Measurements from ENCODE around the gene CSRNP3.

The CSRNP3 gene

GRCh38 chr2:165452327-165452726 is 17.2 kb upstream of the CSRNP3 start:
- no peak overlapping the region for H3K9ac ChIP-seq (ENCODE audit: low read depth, low read length, poor library complexity, severe bottlenecking)
- no peak overlapping the region for H3K4me3 ChIP-seq (ENCODE audit: low read length, poor library complexity, severe bottlenecking)

GRCh38 chr2:165453561-165454094 is 15.9 kb upstream of the CSRNP3 start:
- Histone ChIP-seq H3K27me3 (ENCODE audit: insufficient read depth, low read length, poor library complexity, severe bottlenecking) (no peaks in the 10 kb centered on the region), H3K4me3 (ENCODE audit: low read length, poor library complexity, severe bottlenecking) (no peak overlapping the region), H3K9ac (ENCODE audit: low read depth, low read length, poor library complexity, severe bottlenecking) (no peak overlapping the region), H3K4me1 (ENCODE audit: insufficient read depth, low read length, poor library complexity, severe bottlenecking) (peaks cover 22% of the 10 kb centered on the region), H4K20me1 (ENCODE audit: insufficient read depth, low read length, poor library complexity, severe bottlenecking) (no peaks in the 10 kb centered on the region), H3K36me3 (ENCODE audit: insufficient read depth, low read length) (no peaks in the 10 kb centered on the region; the same call in 1 of the 2 replicates), H3K9me2 (replicated peaks; ENCODE audit: low read depth, low read length) (no peaks in the 10 kb centered on the region), H3F3A (ENCODE audit: low read depth) (no peaks in the 10 kb centered on the region), H3K9me3 (ENCODE audit: insufficient read depth, low read depth, low read length) (peaks cover 12% of the 10 kb centered on the region), H2AFZ (ENCODE audit: low read length) (no peak overlapping the region), H3K4me2 (ENCODE audit: low read depth, low read length, poor library complexity, severe bottlenecking) (no peak overlapping the region), H3K79me2 (ENCODE audit: insufficient read depth, low read length) (no peaks in the 10 kb centered on the region)
- TF ChIP-seq CTCF (conservative IDR thresholded peaks at IDR 0.05; ENCODE audit: low read length) = no peak
- no peak for TF ChIP-seq EZH2phosphoT487 (IDR thresholded peaks at IDR 0.05; ENCODE audit: borderline replicate concordance)

More at GRCh38 chr2:165452327-165452726, 17.2 kb upstream of the CSRNP3 start:
- Histone ChIP-seq H3F3A (ENCODE audit: low read depth) (no peaks in the 10 kb centered on the region), H4K20me1 (ENCODE audit: insufficient read depth, low read length, poor library complexity, severe bottlenecking) (no peaks in the 10 kb centered on the region), H3K4me1 (ENCODE audit: insufficient read depth, low read length, poor library complexity, severe bottlenecking) (peaks cover 22% of the 10 kb centered on the region), H3K9me2 (replicated peaks; ENCODE audit: low read depth, low read length) (no peaks in the 10 kb centered on the region), H3K79me2 (ENCODE audit: insufficient read depth, low read length) (no peaks in the 10 kb centered on the region), H3K27me3 (ENCODE audit: insufficient read depth, low read length, poor library complexity, severe bottlenecking) (no peaks in the 10 kb centered on the region), H3K4me2 (ENCODE audit: low read depth, low read length, poor library complexity, severe bottlenecking) (no peak overlapping the region), H3K36me3 (ENCODE audit: insufficient read depth, low read length) (no peaks in the 10 kb centered on the region; the same call in 1 of the 2 replicates), H2AFZ (ENCODE audit: low read length) (no peak overlapping the region), H3K9me3 (ENCODE audit: insufficient read depth, low read depth, low read length) (peaks cover 9% of the 10 kb centered on the region)
- TF ChIP-seq CTCF (conservative IDR thresholded peaks at IDR 0.05; ENCODE audit: low read length) (no peak), EZH2phosphoT487 (IDR thresholded peaks at IDR 0.05; ENCODE audit: borderline replicate concordance) (no peak)

GRCh38 chr2:165454905-165455304 is 14.6 kb upstream of the CSRNP3 start:
- no peaks in the 10 kb centered on the region for H4K20me1 ChIP-seq (ENCODE audit: insufficient read depth, low read length, poor library complexity, severe bottlenecking)
- no peaks in the 10 kb centered on the region for H3K79me2 ChIP-seq (ENCODE audit: insufficient read depth, low read length)
- no peaks in the 10 kb centered on the region; the same call in 1 of the 2 replicates for H3K36me3 ChIP-seq (ENCODE audit: insufficient read depth, low read length)
- no peak overlapping the region for H3K9ac ChIP-seq (ENCODE audit: low read depth, low read length, poor library complexity, severe bottlenecking)
- H3K4me2 ChIP-seq (ENCODE audit: low read depth, low read length, poor library complexity, severe bottlenecking) = no peak overlapping the region
- no peak overlapping the region for H2AFZ ChIP-seq (ENCODE audit: low read length)
- no peaks in the 10 kb centered on the region for H3K9me2 ChIP-seq (replicated peaks; ENCODE audit: low read depth, low read length)
- H3K27me3 ChIP-seq (ENCODE audit: insufficient read depth, low read length, poor library complexity, severe bottlenecking) = no peaks in the 10 kb centered on the region
- H3K4me3 ChIP-seq (ENCODE audit: low read length, poor library complexity, severe bottlenecking) = no peak overlapping the region
- peaks cover 12% of the 10 kb centered on the region for H3K9me3 ChIP-seq (ENCODE audit: insufficient read depth, low read depth, low read length)
- no peak for TF ChIP-seq CTCF (conservative IDR thresholded peaks at IDR 0.05; ENCODE audit: low read length)
- TF ChIP-seq EZH2phosphoT487 (IDR thresholded peaks at IDR 0.05; ENCODE audit: borderline replicate concordance) = no peak
- no peaks in the 10 kb centered on the region for H3F3A ChIP-seq (ENCODE audit: low read depth)
- peaks cover 27% of the 10 kb centered on the region for H3K4me1 ChIP-seq (ENCODE audit: insufficient read depth, low read length, poor library complexity, severe bottlenecking)

All from Loucy (cell line).